ENCODE measurements around the gene INTS11.

- TF ChIP-seq CTCF (IDR thresholded peaks at IDR 0.05; ENCODE audit: low read depth, low read length, missing input control) (no peak), YY1 (IDR thresholded peaks at IDR 0.05) (no peak), RAD21 (IDR thresholded peaks at IDR 0.05) (no peak), TAF1 (conservative IDR thresholded peaks at IDR 0.05) (no peak), ZBTB33 (IDR thresholded peaks at IDR 0.05) (no peak), REST (IDR thresholded peaks at IDR 0.05) (no peak), GABPA (IDR thresholded peaks at IDR 0.05 in 1 of 2, conservative IDR thresholded peaks at IDR 0.05 in 1 of 2) (no peak), FOXA1 (IDR thresholded peaks at IDR 0.05) (no peak), RXRA (IDR thresholded peaks at IDR 0.05) (no peak), SP1 (IDR thresholded peaks at IDR 0.05) (no peak), ATF3 (IDR thresholded peaks at IDR 0.05) (no peak), JUND (IDR thresholded peaks at IDR 0.05) (no peak)
Observed at GRCh38 chr1:1279028-1279427, 45.4 kb downstream of the INTS11 start.

Measured in liver (tissue), 3 donors.